MM.1S (cell line): Measurements from ENCODE around the gene MYOF.

ENCODE experiments used
- CTCF ChIP-seq: fragments of 300-600 bp; sonication (generic); IDR thresholded peaks from 2 replicates; pipeline ENCODE4 v1.5.1; 2016; ENCODE audit warnings: antibody characterized with exemption, low read length, mixed read lengths
- EZH2 ChIP-seq: fragments of 300-600 bp; sonication (generic); optimal IDR thresholded peaks from 2 replicates; pipeline ENCODE3; 2017; ENCODE audit warnings: low read depth, mild to moderate bottlenecking, antibody characterized with exemption, low read length, mixed read lengths
- EZH2phosphoT487 ChIP-seq: fragments of 300-600 bp; sonication (generic); IDR thresholded peaks from 2 replicates; pipeline ENCODE4 v1.6.1; 2018; ENCODE audit warnings: antibody characterized with exemption, low read length

- no peak for TF ChIP-seq CTCF
- no peak for TF ChIP-seq EZH2
- no peak for TF ChIP-seq EZH2phosphoT487
These were observed 5.4 kb downstream of the MYOF start for GRCh38 chr10:93476756-93477155.
